GM19240 (cell line): ENCODE measurements around the gene PHETA1.

Experiments
- DNase-seq: peaks from one replicate; pipeline ENCODE4 v3.0.0; 2011; ENCODE audit warnings: low spot score; ENCODE audit not compliant: insufficient read length

Gene PHETA1

DNA sequence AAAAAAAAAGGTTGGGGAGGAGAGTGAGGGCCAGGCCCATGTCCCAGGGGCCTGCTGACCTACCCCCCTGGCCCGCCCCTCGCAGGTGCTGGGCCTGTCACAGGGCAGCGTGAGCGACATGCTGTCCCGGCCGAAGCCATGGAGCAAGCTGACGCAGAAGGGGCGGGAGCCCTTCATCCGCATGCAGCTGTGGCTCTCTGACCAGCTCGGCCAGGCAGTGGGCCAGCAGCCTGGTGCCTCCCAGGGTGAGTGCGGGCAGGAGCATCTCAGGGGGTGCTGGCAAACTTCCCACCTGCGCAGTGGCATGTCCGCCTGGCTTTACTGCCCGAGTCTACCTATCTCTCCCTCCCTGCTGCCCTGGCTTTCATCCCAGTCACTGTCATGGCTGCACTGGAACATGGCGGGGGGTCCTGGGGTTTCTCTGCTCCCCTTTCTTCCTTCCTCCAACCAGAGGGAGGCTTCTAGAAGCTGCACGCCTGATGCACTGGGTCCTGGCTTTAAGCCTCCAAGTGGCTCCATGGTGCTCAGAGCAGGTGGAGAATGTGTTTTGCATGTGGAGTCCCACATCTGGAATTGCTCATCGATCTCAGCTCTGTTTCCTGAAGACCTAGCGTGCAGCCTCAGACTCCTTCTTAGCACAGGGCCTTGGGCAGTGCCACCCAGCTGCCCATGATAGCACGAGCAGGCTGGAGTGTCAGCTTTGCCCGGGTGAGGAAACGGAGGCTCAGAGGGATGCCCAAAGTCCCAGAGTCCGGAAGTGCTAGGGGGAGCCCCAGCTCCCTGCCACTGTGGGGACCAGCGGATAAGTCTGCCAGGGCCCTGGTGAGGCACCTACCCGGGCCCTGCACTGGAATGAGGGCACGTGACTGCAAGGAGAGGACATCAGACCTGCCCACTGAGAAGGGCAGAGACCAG is 46.3 kb downstream of the PHETA1 start:
- DNase-seq = no peak

DNA sequence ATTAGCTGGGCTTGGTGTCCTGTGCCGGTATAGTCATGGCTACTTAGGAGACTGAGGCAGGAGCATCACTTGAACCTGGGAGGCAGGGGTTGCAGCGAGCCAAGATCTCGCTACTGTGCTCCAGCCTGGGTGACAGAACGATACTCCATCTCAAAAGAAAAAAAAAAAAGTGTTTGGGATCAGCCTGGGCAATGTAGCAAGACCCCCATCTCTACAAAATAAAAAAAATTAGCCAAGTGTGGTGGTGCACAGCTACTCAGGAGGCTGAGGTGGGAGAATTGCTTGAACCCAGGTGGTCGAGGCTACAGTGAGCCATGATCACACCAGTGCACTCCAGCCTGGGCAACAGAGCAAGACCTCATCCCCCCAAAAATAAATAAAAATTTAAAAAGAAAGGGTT is 47.6 kb downstream of the PHETA1 start:
- no peak for DNase-seq

DNA sequence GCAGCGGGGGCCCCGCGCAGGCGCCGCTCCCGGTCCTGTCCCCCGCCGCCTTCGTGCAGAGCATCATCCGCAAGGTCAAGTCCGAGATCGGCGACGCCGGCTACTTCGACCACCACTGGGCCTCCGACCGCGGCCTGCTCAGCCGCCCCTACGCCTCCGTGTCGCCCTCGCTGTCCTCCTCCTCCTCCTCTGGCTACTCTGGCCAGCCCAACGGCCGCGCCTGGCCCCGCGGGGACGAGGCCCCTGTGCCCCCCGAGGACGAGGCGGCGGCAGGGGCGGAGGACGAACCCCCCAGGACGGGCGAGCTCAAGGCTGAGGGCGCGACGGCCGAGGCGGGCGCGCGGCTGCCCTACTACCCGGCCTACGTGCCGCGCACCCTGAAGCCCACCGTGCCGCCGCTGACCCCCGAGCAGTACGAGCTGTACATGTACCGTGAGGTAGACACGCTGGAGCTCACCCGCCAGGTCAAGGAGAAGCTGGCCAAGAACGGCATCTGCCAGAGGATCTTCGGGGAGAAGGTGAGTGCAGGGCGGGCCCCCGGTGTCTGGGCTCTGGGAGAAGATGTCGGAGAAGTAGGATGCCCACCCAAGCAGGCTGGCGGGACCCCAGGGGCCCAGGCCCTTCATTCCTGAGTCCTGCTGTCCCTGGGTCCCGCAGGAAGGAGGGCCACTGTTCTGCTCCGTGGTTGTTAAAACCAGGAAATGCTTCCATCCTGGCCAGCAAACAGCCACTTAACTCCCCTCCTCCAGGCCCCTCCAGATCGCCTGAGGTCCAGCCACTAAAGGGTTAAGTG is 48.4 kb downstream of the PHETA1 start:
- DNase-seq = no peak

DNA sequence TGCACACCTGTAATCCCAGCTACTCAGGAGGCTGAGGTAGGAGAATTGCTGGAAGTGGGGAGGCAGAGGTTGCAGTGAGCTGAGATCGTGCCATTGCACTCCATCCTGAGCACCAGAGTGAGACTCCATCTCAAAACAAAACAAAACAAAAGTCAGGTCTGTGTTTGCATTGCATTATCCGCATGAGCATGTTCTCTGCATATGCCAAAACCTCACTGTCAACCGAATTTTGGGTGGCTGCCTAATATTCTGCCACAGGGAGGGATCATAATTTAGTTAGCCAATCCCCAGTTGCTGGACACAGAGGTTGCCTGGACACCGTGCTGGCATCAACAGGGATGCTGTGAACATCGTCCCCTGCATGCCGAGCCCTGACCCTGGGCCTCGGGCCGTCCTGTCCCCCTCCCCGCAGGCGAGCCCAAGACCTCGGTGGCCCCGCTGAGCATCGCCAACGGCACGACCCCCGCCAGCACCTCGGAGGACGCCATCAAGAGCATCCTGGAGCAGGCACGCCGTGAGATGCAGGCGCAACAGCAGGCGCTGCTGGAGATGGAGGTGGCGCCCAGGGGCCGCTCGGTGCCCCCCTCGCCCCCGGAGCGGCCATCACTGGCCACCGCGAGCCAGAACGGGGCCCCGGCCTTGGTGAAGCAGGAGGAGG is 49.2 kb downstream of the PHETA1 start:
- DNase-seq = no peak

DNA sequence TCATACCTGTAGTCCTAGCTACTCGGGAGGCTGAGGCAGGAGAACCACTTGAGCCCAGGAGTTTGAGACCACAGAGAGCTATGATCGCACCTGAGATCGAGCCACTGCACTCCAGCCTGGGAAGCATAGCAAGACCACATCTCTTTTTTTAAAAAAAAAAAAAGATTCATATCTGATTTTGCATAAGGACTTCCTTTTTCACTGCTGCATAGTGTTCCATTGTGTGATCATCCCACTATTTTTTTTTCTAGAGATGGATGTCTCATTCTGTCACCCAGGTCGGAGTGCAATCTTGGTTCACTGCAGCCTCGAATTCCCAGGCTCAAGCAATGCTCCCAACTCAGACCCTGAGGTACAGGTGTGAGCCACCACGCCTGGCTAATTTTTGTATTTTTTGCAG is 50.4 kb downstream of the PHETA1 start:
- no peak for DNase-seq

DNA sequence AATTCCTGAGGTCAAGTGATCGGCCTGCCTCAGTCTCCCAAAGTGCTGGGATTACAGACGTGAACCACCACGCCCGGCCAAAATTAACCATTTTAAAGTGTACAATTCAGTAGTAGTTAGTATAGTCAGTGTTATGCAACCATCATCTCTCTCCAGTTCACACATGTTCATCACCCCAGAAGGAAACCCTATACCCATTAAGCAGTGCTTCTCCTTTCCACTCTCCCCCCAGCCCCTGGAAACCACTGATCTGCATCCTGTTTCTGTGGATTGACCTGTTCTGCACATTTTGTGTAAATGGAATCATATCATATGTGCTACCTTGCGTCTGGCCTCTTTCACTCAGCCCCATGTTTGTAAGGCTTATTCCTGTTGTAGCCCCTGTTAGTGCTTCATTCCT is 52.2 kb downstream of the PHETA1 start:
- no peak for DNase-seq

DNA sequence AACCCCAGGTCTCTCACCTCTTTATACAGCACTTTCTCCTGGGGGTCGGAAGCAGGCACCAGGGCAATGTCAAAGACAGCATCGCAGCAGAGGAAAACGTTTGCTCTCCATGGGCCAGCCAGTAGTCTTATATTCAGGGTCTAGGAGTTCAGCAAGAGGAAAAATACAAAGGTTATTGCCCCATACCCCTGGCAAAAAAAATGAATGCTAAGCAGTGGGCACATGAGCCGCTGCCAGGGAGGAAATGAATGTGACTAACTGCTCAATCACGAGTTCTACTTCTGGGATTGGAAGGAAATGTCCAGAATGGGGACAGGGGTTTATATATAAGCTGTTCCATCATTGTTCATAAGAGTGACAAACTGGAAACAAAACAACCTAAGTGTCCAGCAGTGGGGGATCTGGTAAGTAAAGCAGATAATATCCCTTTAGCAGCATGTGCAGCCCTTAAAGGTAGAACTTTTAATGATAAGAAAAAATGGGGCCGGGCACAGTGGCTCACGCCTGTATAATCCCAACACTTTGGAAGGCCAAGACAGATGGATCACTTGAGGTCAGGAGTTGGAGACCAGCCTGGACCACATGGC is 53.8 kb downstream of the PHETA1 start:
- DNase-seq = no peak

DNA sequence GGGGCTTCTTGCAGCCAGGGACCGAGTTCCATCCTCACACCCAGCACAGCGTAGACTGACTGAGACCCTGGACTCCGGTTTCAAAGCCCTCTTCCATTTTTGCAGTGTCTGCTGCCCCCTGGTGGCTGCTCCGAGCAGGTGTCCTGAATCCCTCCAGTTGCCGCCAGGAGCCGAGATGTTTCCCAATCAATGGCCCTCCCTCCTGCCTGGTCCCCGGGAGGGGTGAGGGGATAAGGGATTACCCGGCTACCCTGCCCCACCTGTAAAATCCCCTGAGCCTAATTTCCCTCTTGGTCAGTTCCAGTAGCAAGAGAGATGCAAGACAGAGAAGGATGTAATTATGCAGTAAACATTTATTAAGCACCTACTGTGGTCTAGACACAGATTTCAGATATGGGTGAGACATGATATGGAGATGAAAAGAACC is 55.0 kb downstream of the PHETA1 start:
- peak; percentile 97 for DNase-seq

DNA sequence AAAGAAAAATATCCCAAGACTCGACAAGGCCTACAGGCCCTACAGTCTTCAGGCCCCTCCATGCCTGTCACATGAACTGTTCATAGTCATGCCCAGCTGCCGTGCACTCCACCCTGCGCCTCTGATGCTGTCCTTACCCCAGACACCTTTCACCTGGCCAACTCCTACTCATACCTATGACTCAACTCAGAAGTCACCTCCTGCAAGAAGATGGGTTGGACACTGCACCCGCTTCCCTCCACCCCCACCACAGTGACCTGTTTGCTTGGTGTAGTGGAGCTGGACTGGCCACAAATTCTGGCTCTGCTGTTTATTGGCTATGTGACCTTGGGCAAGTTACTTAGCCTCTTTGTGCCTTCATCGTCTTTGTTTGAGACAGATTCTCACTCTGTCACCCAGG is 56.2 kb downstream of the PHETA1 start:
- DNase-seq = no peak

DNA sequence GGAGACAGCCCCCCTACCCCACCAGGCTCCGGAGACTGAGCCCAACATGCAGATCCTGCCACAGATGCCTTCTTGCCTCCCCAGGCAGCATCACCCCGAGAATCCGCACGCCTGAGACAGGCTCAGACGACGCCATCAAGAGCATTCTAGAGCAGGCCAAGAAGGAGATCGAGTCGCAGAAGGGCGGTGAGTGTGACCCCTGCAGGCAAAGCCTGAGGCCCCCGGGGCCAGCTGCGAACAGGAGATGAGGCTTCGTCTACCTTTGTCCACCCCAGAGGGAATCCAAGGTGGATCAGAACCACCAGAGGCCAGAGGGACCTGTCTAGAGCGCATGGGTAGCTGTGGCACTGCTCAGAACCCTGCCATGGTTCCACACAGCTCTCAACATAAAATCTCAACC is 56.9 kb downstream of the PHETA1 start:
- DNase-seq = no peak

DNA sequence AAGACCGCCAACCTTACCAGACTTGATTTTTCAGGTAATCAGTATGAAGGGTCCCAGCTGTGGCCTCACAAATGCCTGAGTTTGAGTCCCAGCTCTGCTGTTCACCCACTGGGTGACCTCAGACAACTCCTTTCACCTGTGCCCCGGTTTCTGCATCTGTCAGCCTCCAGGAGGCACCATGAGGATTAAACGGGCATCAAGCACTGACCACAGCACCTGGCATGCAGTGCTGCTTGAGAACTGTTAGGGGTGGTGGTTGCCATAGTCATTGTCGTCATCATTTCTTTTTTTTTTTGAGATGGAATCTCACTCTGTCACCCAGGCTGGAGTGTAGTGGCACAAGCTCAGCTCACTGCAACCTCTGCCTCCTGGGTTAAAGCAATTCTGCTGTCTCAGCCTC is 57.9 kb downstream of the PHETA1 start:
- no peak for DNase-seq
